WI38 (cell line): ENCODE data around the gene OMA1.
"Not testable (repeated sequence)": the region's sequence is repeated elsewhere in the genome, so short reads cannot be mapped to it uniquely, and the experiment has no call there.

ENCODE experiments used
- H3K4me3 ChIP-seq: 2 replicates; pipeline ENCODE4 v1.5.1; 2011; ENCODE audit warnings: low read depth, mild to moderate bottlenecking, control low read depth, low read length
- CTCF ChIP-seq: IDR thresholded peaks from 2 replicates; pipeline ENCODE4 v1.5.1; 2012; ENCODE audit warnings: low read depth, mild to moderate bottlenecking, control low read depth, low read length

Gene OMA1

GRCh38 chr1:58496042-58496441 lies 50.5 kb downstream of the OMA1 start:
- TF ChIP-seq CTCF, result no peak
- H3K4me3 ChIP-seq, result no peak overlapping the region

DNA sequence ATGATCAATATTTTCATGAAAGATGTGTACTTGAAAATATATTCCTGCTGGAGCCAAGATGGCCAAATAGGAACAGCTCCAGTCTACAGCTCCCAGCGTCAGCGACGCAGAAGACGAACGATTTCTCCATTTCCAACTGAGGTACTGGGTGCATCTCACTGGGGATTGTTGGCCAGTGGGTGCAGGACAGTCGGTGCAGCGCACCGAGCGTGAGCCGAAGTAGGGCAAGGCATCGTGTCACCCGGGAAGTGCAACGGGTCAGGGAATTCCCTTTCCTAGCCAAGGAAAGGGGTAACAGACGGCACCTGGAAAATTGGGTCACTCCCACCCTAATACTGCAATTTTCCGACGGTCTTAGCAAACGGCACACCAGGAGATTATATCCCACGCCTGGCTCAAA lies 57.6 kb downstream of the OMA1 start:
- H3K4me3 ChIP-seq, result not testable (repeated sequence)

DNA sequence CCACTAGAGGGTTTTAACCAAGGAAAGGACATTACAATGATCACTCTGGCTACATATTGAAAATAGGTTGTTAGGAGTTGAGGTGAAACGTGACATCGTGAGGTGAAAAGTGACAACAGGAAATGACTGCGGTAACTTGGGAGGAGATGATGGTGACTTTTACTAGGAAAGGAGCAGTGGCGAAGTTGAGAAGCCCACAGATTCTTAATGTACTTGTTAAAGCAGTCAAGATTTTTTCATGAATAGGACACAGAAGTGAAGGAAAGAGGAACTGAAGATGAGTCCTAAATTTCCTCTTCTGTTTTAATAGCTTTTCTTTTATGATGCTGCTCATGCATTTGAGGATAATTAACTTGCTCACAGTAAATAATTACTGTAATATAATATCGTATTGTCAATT lies 59.5 kb downstream of the OMA1 start:
- H3K4me3 ChIP-seq, result no peak overlapping the region
- no peak for TF ChIP-seq CTCF

DNA sequence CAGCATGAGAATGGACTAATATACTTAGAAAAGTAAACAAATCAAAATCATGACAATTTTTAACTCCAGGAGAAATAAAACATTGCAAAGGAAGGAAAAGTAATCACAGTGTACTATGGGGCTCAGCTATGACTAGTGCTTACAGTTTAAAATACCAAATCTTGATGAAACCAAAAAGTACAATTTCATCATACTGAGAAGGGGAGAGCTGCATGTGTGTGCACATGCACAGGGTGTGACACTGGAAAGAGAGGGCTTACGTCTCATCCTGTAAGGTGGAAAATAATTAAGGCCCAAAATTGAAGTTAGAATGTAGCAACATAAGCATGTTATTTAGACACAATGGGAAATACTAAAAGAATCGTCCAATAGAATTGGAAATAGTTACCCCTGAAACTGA lies 64.6 kb downstream of the OMA1 start:
- H3K4me3 ChIP-seq, result no peak overlapping the region
- no peak for TF ChIP-seq CTCF

GRCh38 chr1:58480191-58480590 lies 66.3 kb downstream of the OMA1 start:
- no peak overlapping the region for H3K4me3 ChIP-seq

GRCh38 chr1:58477390-58477789 lies 69.1 kb downstream of the OMA1 start:
- H3K4me3 ChIP-seq, result no peak overlapping the region
- no peak for TF ChIP-seq CTCF

More at GRCh38 chr1:58480191-58480590, 66.3 kb downstream of the OMA1 start:
- TF ChIP-seq CTCF, result no peak

DNA sequence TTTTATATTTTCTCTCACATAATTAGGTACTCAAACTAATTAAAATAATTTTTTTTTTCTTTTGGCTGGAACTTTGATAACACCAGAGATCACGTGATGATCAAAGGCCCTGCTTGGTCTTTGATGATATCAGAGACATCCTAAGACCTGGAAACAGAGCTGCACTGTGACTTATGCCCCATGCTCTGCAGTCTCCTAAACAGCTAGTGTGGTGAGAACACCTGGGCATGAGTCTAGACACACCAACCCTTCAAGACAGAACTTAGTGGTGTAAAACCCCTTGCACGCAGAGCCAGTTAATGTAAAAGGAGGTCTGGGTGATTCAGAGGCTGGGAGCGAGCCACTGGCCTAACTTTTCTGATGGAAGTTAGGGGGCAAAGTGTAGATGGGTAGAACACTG lies 70.3 kb downstream of the OMA1 start:
- no peak overlapping the region for H3K4me3 ChIP-seq
- TF ChIP-seq CTCF, result no peak

DNA sequence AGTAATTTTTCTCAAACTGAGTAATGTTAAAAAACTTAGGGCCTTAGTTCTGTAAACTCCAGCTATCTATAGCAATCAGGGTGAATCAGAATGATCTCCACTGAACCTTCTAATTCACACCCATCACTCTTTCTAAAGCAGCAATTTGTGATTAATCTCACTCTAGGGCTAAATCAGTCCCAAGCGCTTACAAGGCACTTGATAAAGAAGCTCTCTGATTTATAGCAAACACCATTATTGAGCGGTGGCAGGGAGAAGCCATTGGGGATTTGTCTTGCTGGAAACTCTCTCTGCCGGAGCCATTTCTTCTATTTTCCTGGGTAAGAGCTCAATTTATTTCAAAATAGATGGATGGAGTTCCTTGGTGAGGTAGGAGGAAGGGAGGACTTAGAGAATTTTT lies 77.0 kb downstream of the OMA1 start:
- no peak overlapping the region for H3K4me3 ChIP-seq
- TF ChIP-seq CTCF, result no peak
